HCT116 (cell line): ENCODE measurements around the gene CCDC183. TPM values are rescaled to one million over a fixed set of nuclear protein-coding genes. Genes with fewer than 3 reads are reported as not detected.

ENCODE experiments used
- ATAC-seq: fragments of 200-7000 bp; cut with Tn5 transposase; 2 replicates; pipeline ENCODE4 v1.9.1; 2020; ENCODE audit warnings: mild to moderate bottlenecking, moderate library complexity
- BruUV-seq: library from RNA; stranded (reverse); fragments of 400-500 nt; replicated peaks from 2 replicates; lab custom pipeline; 2021; lab: Mats Ljungman, UMichigan
- CTCF ChIA-PET: fragments of 300-600 bp; sonication (Branson Sonifier 250); formaldehyde crosslinking; loops from one replicate; lab custom pipeline; 2021; ENCODE audit warnings: antibody characterized with exemption; lab: Charles Lee
- POLR2A ChIA-PET: fragments of 300-600, 350-600 bp; sonication (Branson Sonifier 250); formaldehyde crosslinking; loops from one replicate; lab custom pipeline; 2021; ENCODE audit warnings: antibody characterized with exemption; lab: Charles Lee
- RAD21 ChIA-PET, 2 experiments: fragments of 300-600 bp; sonication (Branson Sonifier 250); formaldehyde crosslinking; loops; one replicate each; lab custom pipeline; 2023; ENCODE audit warnings: low total read pairs in 2 of 2; ENCODE audit not compliant: uncharacterized antibody in 2 of 2, unreplicated experiment in 2 of 2, low non-redundant PET in 1 of 2; lab: Charles Lee
- DNase-seq: peaks from one replicate; pipeline ENCODE4 v3.0.0-alpha.2; 2010; ENCODE audit warnings: low read depth, low spot score
- H2AFZ ChIP-seq: fragments of 200-600 bp; shearing (Covaris generic), sonication (generic); 2 replicates; pipeline ENCODE4 v1.6.1; 2017; ENCODE audit warnings: low read depth, mixed run types, mixed read lengths, antibody characterized with exemption, low read length; ENCODE audit not compliant: poor library complexity, severe bottlenecking
- H3K27ac ChIP-seq: 2 replicates; pipeline ENCODE4 v1.5.1; 2012; ENCODE audit warnings: low read depth, low read length
- H3K27me3 ChIP-seq: fragments of 200-600 bp; sonication (generic); 2 replicates; pipeline ENCODE4 v1.6.1; 2016; ENCODE audit warnings: mixed run types, low read length, mixed read lengths; ENCODE audit not compliant: insufficient read depth
- H3K36me3 ChIP-seq, 2 experiments: fragments of 200-500 bp in 1 of 2; fragments of 200-600 bp in 1 of 2; sonication (Bioruptor generic) in 1 of 2; sonication (generic) in 1 of 2; 2 replicates each; pipeline versions ENCODE4 v1.5.1 to v1.6.1; 2014 to 2016; ENCODE audit warnings: low read length in 2 of 2, inconsistent platforms in 1 of 2, mixed read lengths in 1 of 2, mixed run types in 1 of 2; ENCODE audit not compliant: insufficient read depth in 2 of 2, control insufficient read depth in 1 of 2
- H3K4me1 ChIP-seq, 2 experiments: fragments of 200-600 bp in 1 of 2; sonication (generic) in 1 of 2; 2 replicates each; pipeline versions ENCODE4 v1.5.1 to v1.6.1; 2012 to 2017; ENCODE audit warnings: low read length in 2 of 2, inconsistent platforms in 1 of 2, mild to moderate bottlenecking in 1 of 2, mixed read lengths in 1 of 2, mixed run types in 1 of 2, moderate library complexity in 1 of 2; ENCODE audit not compliant: insufficient read depth in 2 of 2, control insufficient read depth in 1 of 2
- H3K4me2 ChIP-seq: fragments of 200-600 bp; sonication (generic); 2 replicates; pipeline ENCODE4 v1.6.1; 2017; ENCODE audit warnings: mixed run types, low read length, mixed read lengths
- H3K4me3 ChIP-seq, 2 experiments: fragments of 200-600 bp in 1 of 2; sonication (generic) in 1 of 2; replicated peaks in 1 of 2; 2 replicates each; pipeline ENCODE4 v1.5.1; 2011 to 2016; ENCODE audit warnings: low read length in 2 of 2, control low read depth in 1 of 2, low read depth in 1 of 2, mild to moderate bottlenecking in 1 of 2, mixed read lengths in 1 of 2, mixed run types in 1 of 2
- H3K79me2 ChIP-seq: fragments of 200-600 bp; sonication (generic); 2 replicates; pipeline ENCODE4 v1.6.1; 2017; ENCODE audit warnings: mild to moderate bottlenecking, mixed run types, low read length, moderate library complexity, mixed read lengths; ENCODE audit not compliant: insufficient read depth
- H3K9ac ChIP-seq: fragments of 200-600 bp; sonication (generic); 2 replicates; pipeline ENCODE4 v1.6.1; 2016; ENCODE audit warnings: low read length, mixed read lengths
- H3K9me2 ChIP-seq: fragments of 200-600 bp; sonication (generic), shearing (Covaris generic); 2 replicates; pipeline ENCODE4 v1.6.1; 2017; ENCODE audit warnings: mixed run types, mild to moderate bottlenecking, moderate library complexity; ENCODE audit not compliant: insufficient read depth
- H3K9me3 ChIP-seq, 2 experiments: fragments of 200-500 bp in 1 of 2; fragments of 200-600 bp in 1 of 2; sonication (Bioruptor generic) in 1 of 2; sonication (generic) in 1 of 2; 2 replicates each; pipeline ENCODE4 v1.6.1; 2014 to 2017; ENCODE audit warnings: low read length in 2 of 2, mixed read lengths in 2 of 2, inconsistent platforms in 1 of 2, low read depth in 1 of 2, mild to moderate bottlenecking in 1 of 2, mixed run types in 1 of 2, moderate library complexity in 1 of 2; ENCODE audit not compliant: control insufficient read depth in 1 of 2, insufficient read depth in 1 of 2
- H4K20me1 ChIP-seq: fragments of 200-600 bp; sonication (generic), shearing (Covaris generic); 2 replicates; pipeline ENCODE4 v1.6.1; 2017; ENCODE audit warnings: mixed run types, mild to moderate bottlenecking, moderate library complexity; ENCODE audit not compliant: insufficient read depth
- ATF3 ChIP-seq: IDR thresholded peaks from 2 replicates; pipeline ENCODE4 v1.6.1; 2012
- JUND ChIP-seq: IDR thresholded peaks from 2 replicates; pipeline ENCODE4 v1.6.1; 2012
- RAD21 ChIP-seq: IDR thresholded peaks from 2 replicates; pipeline ENCODE4 v1.6.1; 2012; ENCODE audit warnings: low read depth, mild to moderate bottlenecking
- REST ChIP-seq: IDR thresholded peaks from 2 replicates; pipeline ENCODE4 v1.6.1; 2012; ENCODE audit warnings: low read depth
- SRF ChIP-seq: IDR thresholded peaks from 2 replicates; pipeline ENCODE4 v1.6.1; 2012; ENCODE audit warnings: low read depth
- TCF7L2 ChIP-seq: IDR thresholded peaks from 2 replicates; pipeline ENCODE4 v1.7.0; 2011; ENCODE audit warnings: borderline replicate concordance, inconsistent platforms; ENCODE audit not compliant: insufficient read depth, insufficient read length; ENCODE audit errors: extremely low read depth
- YY1 ChIP-seq: IDR thresholded peaks from 2 replicates; pipeline ENCODE4 v1.6.1; 2011; ENCODE audit warnings: low read length, low read depth, moderate library complexity, mild to moderate bottlenecking; ENCODE audit not compliant: insufficient replicate concordance; ENCODE audit errors: extremely low read depth
- ZFX ChIP-seq: fragments of 450-650 bp; IDR thresholded peaks from 2 replicates; pipeline ENCODE4 v1.6.1; 2017
- intact Hi-C: fragments of 100-400 bp; cut with micrococcal nuclease; formaldehyde crosslinking; loops from 2 replicates; pipeline ENCODE4 v1.10.0; 2022
- total RNA-seq: library from RNA; stranded (reverse); gene quantifications from one replicate; pipeline ENCODE4 v1.2.1, GENCODE V29; 2021; ENCODE audit not compliant: unreplicated experiment

Gene CCDC183
- total RNA-seq, 1 experiment from 2014 or later = 2.8 TPM

GRCh38 chr9:136856079-136856476, 59.9 kb downstream of the CCDC183 start:
- Histone ChIP-seq H3K4me1 (peaks cover 2 to 12% of the 10 kb centered on the region in 2 experiments; a peak in 2 of 4 replicates), H3K27ac (no peak overlapping the region), H3K4me2 (no peak overlapping the region), H3K9me2 (no peaks in the 10 kb centered on the region), H4K20me1 (no peaks in the 10 kb centered on the region), H3K4me3 (no peak overlapping the region), H3K79me2 (no peaks in the 10 kb centered on the region), H3K36me3 (peaks cover 0 to 4% of the 10 kb centered on the region in 2 experiments; a peak in 1 of 4 replicates), H2AFZ (no peak overlapping the region), H3K9ac (no peak overlapping the region), H3K27me3 (no peaks in the 10 kb centered on the region), H3K9me3 (no peaks in the 10 kb centered on the region)
- ChIA-PET RAD21 (no interaction called here), POLR2A (no interaction called here), CTCF (no interaction called here)
- intact Hi-C loops = no loop called here
- no peak for ATAC-seq
- DNase-seq = no peak
- no TSS peak for BruUV-seq
- TF ChIP-seq REST (no peak), ZFX (no peak), TCF7L2 (no peak), SRF (no peak), RAD21 (no peak)

- no peak overlapping the region; the same call in 1 of the 2 replicates for H3K27ac ChIP-seq
- intact Hi-C loops = no loop called here
- CTCF ChIA-PET = no interaction called here
- ATAC-seq (no peak), DNase-seq (no peak)
- no peak for TF ChIP-seq JUND
- TF ChIP-seq RAD21 = no peak
- no peak for TF ChIP-seq ATF3
- TF ChIP-seq YY1 = no peak
- H3K4me2 ChIP-seq = no peak overlapping the region
- POLR2A ChIA-PET = no interaction called here
- H3K4me3 ChIP-seq = no peak overlapping the region
- H3K4me1 ChIP-seq = peaks cover 2 to 12% of the 10 kb centered on the region in 2 experiments; a peak in 2 of 4 replicates
- RAD21 ChIA-PET = no interaction called here
- H4K20me1 ChIP-seq = no peaks in the 10 kb centered on the region
- no peaks in the 10 kb centered on the region for H3K27me3 ChIP-seq
- no peaks in the 10 kb centered on the region for H3K9me2 ChIP-seq
- no peak overlapping the region for H3K9ac ChIP-seq
- BruUV-seq = no TSS peak
- H3K79me2 ChIP-seq = no peaks in the 10 kb centered on the region; the same call in 1 of the 2 replicates
- no peaks in the 10 kb centered on the region for H3K9me3 ChIP-seq
- H3K36me3 ChIP-seq = peaks cover 0 to 1% of the 10 kb centered on the region in 2 experiments; a peak in 1 of 4 replicates
- no peak overlapping the region for H2AFZ ChIP-seq
These were observed 60.5 kb downstream of the CCDC183 start for GRCh38 chr9:136856541-136857141.
